HepG2 (cell line): Measurements from ENCODE around the gene TNP2. TPM values are rescaled to one million over a fixed set of nuclear protein-coding genes. Genes with fewer than 3 reads are reported as not detected.

Source experiments
- KMT2A ChIP-seq: sonication (generic); formaldehyde crosslinking; IDR thresholded peaks from 2 replicates; pipeline ENCODE4 v1.4.0; 2020; ENCODE audit warnings: missing genetic modification reagents
- MED13 ChIP-seq: sonication (generic); formaldehyde crosslinking; IDR thresholded peaks from 2 replicates; pipeline ENCODE4 v1.5.0; 2020; ENCODE audit warnings: missing genetic modification reagents
- SAP130 ChIP-seq: IDR thresholded peaks from 2 replicates; pipeline ENCODE4 v1.6.1; 2016; ENCODE audit warnings: low read depth
- ZNF274 ChIP-seq: sonication (generic); formaldehyde crosslinking; IDR thresholded peaks from 2 replicates; pipeline ENCODE4 v1.5.1; 2020; ENCODE audit warnings: mild to moderate bottlenecking, missing genetic modification reagents
- ZNF549 ChIP-seq: sonication (generic); formaldehyde crosslinking; IDR thresholded peaks from 2 replicates; pipeline ENCODE4 v1.5.0; 2020; ENCODE audit warnings: missing genetic modification reagents
- ZNF782 ChIP-seq: sonication (generic); formaldehyde crosslinking; IDR thresholded peaks from 2 replicates; pipeline ENCODE4 v1.4.0; 2020; ENCODE audit warnings: missing genetic modification reagents, mild to moderate bottlenecking, borderline replicate concordance
- polyA plus RNA-seq, 8 experiments: library from polyadenylated mRNA; depleted of rRNA in 3 of 8; stranded (reverse) in 7 of 8; unstranded in 1 of 8; fragments of >200 nt; fragmentation: Illumina TruSeq in 4 of 8; extraction: Trizol in 4 of 8; gene quantifications; 2 replicates each; pipeline versions ENCODE4 v1.2.1 to v1.2.3, GENCODE V29; 2011 to 2016; ENCODE audit warnings: low read depth in 4 of 8, missing spikeins in 1 of 8, mixed read lengths in 1 of 8; ENCODE audit not compliant: insufficient read depth in 1 of 8
- total RNA-seq, 5 experiments: library from RNA; depleted of rRNA; stranded (reverse); fragments of >200 nt; fragmentation: Illumina TruSeq; extraction: Trizol; gene quantifications; 2 replicates each; pipeline ENCODE4 v1.2.3, GENCODE V29; 2016; ENCODE audit warnings: low read depth in 1 of 5
- TF ChIP-seq, protein P1 (sequence below): sonication (generic); formaldehyde crosslinking; IDR thresholded peaks from 2 replicates; pipeline ENCODE4 v1.9.0; 2021; ENCODE audit warnings: missing genetic modification reagents, borderline replicate concordance
- TF ChIP-seq, protein P2 (sequence below): sonication (generic); formaldehyde crosslinking; IDR thresholded peaks from 2 replicates; pipeline ENCODE4 v1.5.0; 2020; ENCODE audit warnings: missing genetic modification reagents
- TF ChIP-seq, protein P3 (sequence below): sonication (generic); formaldehyde crosslinking; IDR thresholded peaks from 2 replicates; pipeline ENCODE4 v1.5.0; 2020; ENCODE audit warnings: mild to moderate bottlenecking, missing genetic modification reagents
- TF ChIP-seq, protein P4 (sequence below): IDR thresholded peaks from 2 replicates; pipeline ENCODE4 v1.6.1; 2016; ENCODE audit warnings: missing compliant biosample characterization, missing genetic modification reagents, borderline replicate concordance
- TF ChIP-seq, protein P5 (sequence below): sonication (generic); formaldehyde crosslinking; IDR thresholded peaks from 2 replicates; pipeline ENCODE4 v1.4.0; 2020; ENCODE audit warnings: mild to moderate bottlenecking, missing genetic modification reagents
- TF ChIP-seq, protein P6 (sequence below): sonication (generic); formaldehyde crosslinking; IDR thresholded peaks from 2 replicates; pipeline ENCODE4 v1.4.0; 2020; ENCODE audit warnings: missing genetic modification reagents

The TNP2 gene
- total and polyA plus RNA-seq, 2 of the 13 experiments (the other 11 are each of a cell fraction or from before 2014, with no cell fraction given): not detected

DNA sequence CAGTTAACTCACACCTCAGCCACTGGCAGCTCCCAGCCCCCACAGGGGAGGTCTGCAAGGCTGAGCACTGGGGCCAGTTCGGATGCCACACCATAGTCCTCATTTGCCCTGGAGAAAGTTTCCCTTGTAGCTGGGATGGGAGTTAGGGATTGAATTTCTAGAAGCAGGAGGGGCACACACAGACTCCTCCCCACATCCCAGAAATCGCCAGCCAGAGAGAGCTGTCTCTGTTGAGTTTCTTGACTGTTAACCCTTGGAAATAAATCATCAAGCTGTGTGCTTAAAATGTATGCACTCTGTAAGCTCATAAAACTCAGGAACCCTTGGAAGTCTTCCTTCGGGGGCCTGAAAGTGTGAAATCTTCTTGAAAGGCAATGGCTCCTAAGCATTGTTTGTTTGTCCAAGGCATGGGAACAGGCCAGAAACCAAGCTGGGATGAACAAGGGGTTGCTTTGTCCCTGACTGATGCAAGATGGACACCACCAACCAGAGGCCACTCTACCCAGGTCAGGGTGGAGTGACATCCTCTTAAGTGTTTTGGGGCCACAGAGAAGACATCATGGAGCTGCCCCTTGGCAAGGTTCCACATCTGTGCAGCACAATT lies 4.7 kb upstream of the TNP2 start (continued):
- TF ChIP-seq, protein P1, sequence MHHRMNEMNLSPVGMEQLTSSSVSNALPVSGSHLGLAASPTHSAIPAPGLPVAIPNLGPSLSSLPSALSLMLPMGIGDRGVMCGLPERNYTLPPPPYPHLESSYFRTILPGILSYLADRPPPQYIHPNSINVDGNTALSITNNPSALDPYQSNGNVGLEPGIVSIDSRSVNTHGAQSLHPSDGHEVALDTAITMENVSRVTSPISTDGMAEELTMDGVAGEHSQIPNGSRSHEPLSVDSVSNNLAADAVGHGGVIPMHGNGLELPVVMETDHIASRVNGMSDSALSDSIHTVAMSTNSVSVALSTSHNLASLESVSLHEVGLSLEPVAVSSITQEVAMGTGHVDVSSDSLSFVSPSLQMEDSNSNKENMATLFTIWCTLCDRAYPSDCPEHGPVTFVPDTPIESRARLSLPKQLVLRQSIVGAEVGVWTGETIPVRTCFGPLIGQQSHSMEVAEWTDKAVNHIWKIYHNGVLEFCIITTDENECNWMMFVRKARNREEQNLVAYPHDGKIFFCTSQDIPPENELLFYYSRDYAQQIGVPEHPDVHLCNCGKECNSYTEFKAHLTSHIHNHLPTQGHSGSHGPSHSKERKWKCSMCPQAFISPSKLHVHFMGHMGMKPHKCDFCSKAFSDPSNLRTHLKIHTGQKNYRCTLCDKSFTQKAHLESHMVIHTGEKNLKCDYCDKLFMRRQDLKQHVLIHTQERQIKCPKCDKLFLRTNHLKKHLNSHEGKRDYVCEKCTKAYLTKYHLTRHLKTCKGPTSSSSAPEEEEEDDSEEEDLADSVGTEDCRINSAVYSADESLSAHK (CRISPR knock-in tag): no peak
- TF ChIP-seq SAP130 (CRISPR knock-in tag) (peak; percentile 52), ZNF782 (CRISPR knock-in tag) (no peak), MED13 (CRISPR knock-in tag) (no peak), ZNF549 (no peak), ZNF274 (CRISPR knock-in tag) (0 out of 2 replicates have a peak, but pooled peaks have one; percentile 10), KMT2A (CRISPR knock-in tag) (no peak)
- TF ChIP-seq, protein P2, sequence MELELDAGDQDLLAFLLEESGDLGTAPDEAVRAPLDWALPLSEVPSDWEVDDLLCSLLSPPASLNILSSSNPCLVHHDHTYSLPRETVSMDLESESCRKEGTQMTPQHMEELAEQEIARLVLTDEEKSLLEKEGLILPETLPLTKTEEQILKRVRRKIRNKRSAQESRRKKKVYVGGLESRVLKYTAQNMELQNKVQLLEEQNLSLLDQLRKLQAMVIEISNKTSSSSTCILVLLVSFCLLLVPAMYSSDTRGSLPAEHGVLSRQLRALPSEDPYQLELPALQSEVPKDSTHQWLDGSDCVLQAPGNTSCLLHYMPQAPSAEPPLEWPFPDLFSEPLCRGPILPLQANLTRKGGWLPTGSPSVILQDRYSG (CRISPR knock-in tag): 0 out of 2 replicates have a peak, but pooled peaks have one; percentile 39
- TF ChIP-seq, protein P3, sequence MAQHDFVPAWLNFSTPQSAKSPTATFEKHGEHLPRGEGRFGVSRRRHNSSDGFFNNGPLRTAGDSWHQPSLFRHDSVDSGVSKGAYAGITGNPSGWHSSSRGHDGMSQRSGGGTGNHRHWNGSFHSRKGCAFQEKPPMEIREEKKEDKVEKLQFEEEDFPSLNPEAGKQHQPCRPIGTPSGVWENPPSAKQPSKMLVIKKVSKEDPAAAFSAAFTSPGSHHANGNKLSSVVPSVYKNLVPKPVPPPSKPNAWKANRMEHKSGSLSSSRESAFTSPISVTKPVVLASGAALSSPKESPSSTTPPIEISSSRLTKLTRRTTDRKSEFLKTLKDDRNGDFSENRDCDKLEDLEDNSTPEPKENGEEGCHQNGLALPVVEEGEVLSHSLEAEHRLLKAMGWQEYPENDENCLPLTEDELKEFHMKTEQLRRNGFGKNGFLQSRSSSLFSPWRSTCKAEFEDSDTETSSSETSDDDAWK (CRISPR knock-in tag): no peak
- TF ChIP-seq, protein P4, sequence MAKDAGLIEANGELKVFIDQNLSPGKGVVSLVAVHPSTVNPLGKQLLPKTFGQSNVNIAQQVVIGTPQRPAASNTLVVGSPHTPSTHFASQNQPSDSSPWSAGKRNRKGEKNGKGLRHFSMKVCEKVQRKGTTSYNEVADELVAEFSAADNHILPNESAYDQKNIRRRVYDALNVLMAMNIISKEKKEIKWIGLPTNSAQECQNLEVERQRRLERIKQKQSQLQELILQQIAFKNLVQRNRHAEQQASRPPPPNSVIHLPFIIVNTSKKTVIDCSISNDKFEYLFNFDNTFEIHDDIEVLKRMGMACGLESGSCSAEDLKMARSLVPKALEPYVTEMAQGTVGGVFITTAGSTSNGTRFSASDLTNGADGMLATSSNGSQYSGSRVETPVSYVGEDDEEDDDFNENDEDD (CRISPR knock-in tag): peak; percentile 43; the same call in 1 of the 2 replicates
- TF ChIP-seq, protein P5, sequence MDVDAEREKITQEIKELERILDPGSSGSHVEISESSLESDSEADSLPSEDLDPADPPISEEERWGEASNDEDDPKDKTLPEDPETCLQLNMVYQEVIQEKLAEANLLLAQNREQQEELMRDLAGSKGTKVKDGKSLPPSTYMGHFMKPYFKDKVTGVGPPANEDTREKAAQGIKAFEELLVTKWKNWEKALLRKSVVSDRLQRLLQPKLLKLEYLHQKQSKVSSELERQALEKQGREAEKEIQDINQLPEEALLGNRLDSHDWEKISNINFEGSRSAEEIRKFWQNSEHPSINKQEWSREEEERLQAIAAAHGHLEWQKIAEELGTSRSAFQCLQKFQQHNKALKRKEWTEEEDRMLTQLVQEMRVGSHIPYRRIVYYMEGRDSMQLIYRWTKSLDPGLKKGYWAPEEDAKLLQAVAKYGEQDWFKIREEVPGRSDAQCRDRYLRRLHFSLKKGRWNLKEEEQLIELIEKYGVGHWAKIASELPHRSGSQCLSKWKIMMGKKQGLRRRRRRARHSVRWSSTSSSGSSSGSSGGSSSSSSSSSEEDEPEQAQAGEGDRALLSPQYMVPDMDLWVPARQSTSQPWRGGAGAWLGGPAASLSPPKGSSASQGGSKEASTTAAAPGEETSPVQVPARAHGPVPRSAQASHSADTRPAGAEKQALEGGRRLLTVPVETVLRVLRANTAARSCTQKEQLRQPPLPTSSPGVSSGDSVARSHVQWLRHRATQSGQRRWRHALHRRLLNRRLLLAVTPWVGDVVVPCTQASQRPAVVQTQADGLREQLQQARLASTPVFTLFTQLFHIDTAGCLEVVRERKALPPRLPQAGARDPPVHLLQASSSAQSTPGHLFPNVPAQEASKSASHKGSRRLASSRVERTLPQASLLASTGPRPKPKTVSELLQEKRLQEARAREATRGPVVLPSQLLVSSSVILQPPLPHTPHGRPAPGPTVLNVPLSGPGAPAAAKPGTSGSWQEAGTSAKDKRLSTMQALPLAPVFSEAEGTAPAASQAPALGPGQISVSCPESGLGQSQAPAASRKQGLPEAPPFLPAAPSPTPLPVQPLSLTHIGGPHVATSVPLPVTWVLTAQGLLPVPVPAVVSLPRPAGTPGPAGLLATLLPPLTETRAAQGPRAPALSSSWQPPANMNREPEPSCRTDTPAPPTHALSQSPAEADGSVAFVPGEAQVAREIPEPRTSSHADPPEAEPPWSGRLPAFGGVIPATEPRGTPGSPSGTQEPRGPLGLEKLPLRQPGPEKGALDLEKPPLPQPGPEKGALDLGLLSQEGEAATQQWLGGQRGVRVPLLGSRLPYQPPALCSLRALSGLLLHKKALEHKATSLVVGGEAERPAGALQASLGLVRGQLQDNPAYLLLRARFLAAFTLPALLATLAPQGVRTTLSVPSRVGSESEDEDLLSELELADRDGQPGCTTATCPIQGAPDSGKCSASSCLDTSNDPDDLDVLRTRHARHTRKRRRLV (CRISPR knock-in tag): no peak
- TF ChIP-seq, protein P6, sequence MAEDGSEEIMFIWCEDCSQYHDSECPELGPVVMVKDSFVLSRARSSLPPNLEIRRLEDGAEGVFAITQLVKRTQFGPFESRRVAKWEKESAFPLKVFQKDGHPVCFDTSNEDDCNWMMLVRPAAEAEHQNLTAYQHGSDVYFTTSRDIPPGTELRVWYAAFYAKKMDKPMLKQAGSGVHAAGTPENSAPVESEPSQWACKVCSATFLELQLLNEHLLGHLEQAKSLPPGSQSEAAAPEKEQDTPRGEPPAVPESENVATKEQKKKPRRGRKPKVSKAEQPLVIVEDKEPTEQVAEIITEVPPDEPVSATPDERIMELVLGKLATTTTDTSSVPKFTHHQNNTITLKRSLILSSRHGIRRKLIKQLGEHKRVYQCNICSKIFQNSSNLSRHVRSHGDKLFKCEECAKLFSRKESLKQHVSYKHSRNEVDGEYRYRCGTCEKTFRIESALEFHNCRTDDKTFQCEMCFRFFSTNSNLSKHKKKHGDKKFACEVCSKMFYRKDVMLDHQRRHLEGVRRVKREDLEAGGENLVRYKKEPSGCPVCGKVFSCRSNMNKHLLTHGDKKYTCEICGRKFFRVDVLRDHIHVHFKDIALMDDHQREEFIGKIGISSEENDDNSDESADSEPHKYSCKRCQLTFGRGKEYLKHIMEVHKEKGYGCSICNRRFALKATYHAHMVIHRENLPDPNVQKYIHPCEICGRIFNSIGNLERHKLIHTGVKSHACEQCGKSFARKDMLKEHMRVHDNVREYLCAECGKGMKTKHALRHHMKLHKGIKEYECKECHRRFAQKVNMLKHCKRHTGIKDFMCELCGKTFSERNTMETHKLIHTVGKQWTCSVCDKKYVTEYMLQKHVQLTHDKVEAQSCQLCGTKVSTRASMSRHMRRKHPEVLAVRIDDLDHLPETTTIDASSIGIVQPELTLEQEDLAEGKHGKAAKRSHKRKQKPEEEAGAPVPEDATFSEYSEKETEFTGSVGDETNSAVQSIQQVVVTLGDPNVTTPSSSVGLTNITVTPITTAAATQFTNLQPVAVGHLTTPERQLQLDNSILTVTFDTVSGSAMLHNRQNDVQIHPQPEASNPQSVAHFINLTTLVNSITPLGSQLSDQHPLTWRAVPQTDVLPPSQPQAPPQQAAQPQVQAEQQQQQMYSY (CRISPR knock-in tag): no peak
